ENCODE data around the gene RAP1GDS1.

Gene RAP1GDS1

GRCh38 chr4:98242538-98242937 lies 18.6 kb upstream of the RAP1GDS1 start:
- no peak for DNase-seq (ENCODE audit: low read depth)
- H3K4me3 ChIP-seq (replicated peaks; ENCODE audit: low read depth, low read length): no peak overlapping the region
- TF ChIP-seq CTCF (IDR thresholded peaks at IDR 0.05; ENCODE audit: low read length, missing control alignments): no peak

- no peak for TF ChIP-seq CTCF (IDR thresholded peaks at IDR 0.05; ENCODE audit: low read length, missing control alignments)
- no peak for DNase-seq (ENCODE audit: low read depth)
- H3K4me3 ChIP-seq (replicated peaks; ENCODE audit: low read depth, low read length): no peak overlapping the region
Measured at GRCh38 chr4:98245226-98245625, 16.0 kb upstream of the RAP1GDS1 start.

GRCh38 chr4:98248934-98249333 lies 12.2 kb upstream of the RAP1GDS1 start:
- no peak overlapping the region for H3K4me3 ChIP-seq (replicated peaks; ENCODE audit: low read depth, low read length)
- TF ChIP-seq CTCF (IDR thresholded peaks at IDR 0.05; ENCODE audit: low read length, missing control alignments): no peak
- DNase-seq (ENCODE audit: low read depth): no peak

- no peak for DNase-seq (ENCODE audit: low read depth)
- no peak overlapping the region for H3K4me3 ChIP-seq (replicated peaks; ENCODE audit: low read depth, low read length)
- TF ChIP-seq CTCF (IDR thresholded peaks at IDR 0.05; ENCODE audit: low read length, missing control alignments): no peak
Measured at GRCh38 chr4:98249831-98250230, 11.4 kb upstream of the RAP1GDS1 start.

GRCh38 chr4:98253499-98253898 lies 7.7 kb upstream of the RAP1GDS1 start:
- TF ChIP-seq CTCF (IDR thresholded peaks at IDR 0.05; ENCODE audit: low read length, missing control alignments): no peak
- DNase-seq (ENCODE audit: low read depth): no peak
- H3K4me3 ChIP-seq (replicated peaks; ENCODE audit: low read depth, low read length): no peak overlapping the region

- TF ChIP-seq CTCF (IDR thresholded peaks at IDR 0.05; ENCODE audit: low read length, missing control alignments): no peak
- peak overlapping the region; percentile 79 for H3K4me3 ChIP-seq (replicated peaks; ENCODE audit: low read depth, low read length)
- no peak for DNase-seq (ENCODE audit: low read depth)
Measured at GRCh38 chr4:98260047-98260578, 1.1 kb upstream of the RAP1GDS1 start.
